DOHH2 (cell line): ENCODE measurements around the gene ACTR1A.

Experiments used
- EZH2phosphoT487 ChIP-seq: fragments of 200-600 bp; sonication (generic); IDR thresholded peaks from 2 replicates; pipeline ENCODE4 v1.6.1; 2017; ENCODE audit warnings: borderline replicate concordance, mild to moderate bottlenecking, antibody characterized with exemption, low read length, moderate library complexity, mixed read lengths
- TF ChIP-seq, protein P1 (sequence below): fragments of 200-600 bp; sonication (generic); IDR thresholded peaks from one replicate; pipeline ENCODE4 v1.5.1; 2014; ENCODE audit warnings: antibody characterized with exemption, mild to moderate bottlenecking, low read depth, low read length; ENCODE audit not compliant: poor library complexity, severe bottlenecking

GRCh38 chr10:102450124-102450373 lies 52.5 kb downstream of the ACTR1A start:
- TF ChIP-seq, protein P1, sequence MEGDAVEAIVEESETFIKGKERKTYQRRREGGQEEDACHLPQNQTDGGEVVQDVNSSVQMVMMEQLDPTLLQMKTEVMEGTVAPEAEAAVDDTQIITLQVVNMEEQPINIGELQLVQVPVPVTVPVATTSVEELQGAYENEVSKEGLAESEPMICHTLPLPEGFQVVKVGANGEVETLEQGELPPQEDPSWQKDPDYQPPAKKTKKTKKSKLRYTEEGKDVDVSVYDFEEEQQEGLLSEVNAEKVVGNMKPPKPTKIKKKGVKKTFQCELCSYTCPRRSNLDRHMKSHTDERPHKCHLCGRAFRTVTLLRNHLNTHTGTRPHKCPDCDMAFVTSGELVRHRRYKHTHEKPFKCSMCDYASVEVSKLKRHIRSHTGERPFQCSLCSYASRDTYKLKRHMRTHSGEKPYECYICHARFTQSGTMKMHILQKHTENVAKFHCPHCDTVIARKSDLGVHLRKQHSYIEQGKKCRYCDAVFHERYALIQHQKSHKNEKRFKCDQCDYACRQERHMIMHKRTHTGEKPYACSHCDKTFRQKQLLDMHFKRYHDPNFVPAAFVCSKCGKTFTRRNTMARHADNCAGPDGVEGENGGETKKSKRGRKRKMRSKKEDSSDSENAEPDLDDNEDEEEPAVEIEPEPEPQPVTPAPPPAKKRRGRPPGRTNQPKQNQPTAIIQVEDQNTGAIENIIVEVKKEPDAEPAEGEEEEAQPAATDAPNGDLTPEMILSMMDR: peak; percentile 25
- TF ChIP-seq EZH2phosphoT487: no peak
